ENCODE measurements around the gene CRYBG2. TPM values are rescaled to one million over a fixed set of nuclear protein-coding genes. Genes with fewer than 3 reads are reported as not detected.
"Not testable (repeated sequence)": the region's sequence is repeated elsewhere in the genome, so short reads cannot be mapped to it uniquely, and the experiment has no call there.

Gene CRYBG2
- total RNA-seq, 1 donor from 2014 or later: 9.4 TPM

GRCh38 chr1:26373789-26374188 lies 19.9 kb upstream of the CRYBG2 start:
- Mint-ChIP-seq H3K4me3 (no peak overlapping the region), H3K4me1 (no peaks in the 10 kb centered on the region), H3K36me3 (no peaks in the 10 kb centered on the region), H3K27ac (no peak overlapping the region), H3K9me3 (peaks cover 4% of the 10 kb centered on the region), H3K27me3 (ENCODE audit: low read depth) (peaks cover 10% of the 10 kb centered on the region)
- no peak for DNase-seq (ENCODE audit: low spot score in 2 of 2, unreplicated experiment in 2 of 2)
- TF ChIP-seq CTCF (IDR thresholded peaks at IDR 0.05; ENCODE audit: unreplicated experiment): no peak

GRCh38 chr1:26373281-26373680 lies 19.4 kb upstream of the CRYBG2 start:
- Mint-ChIP-seq H3K9me3 (peaks cover 4% of the 10 kb centered on the region), H3K27me3 (ENCODE audit: low read depth) (peaks cover 10% of the 10 kb centered on the region), H3K4me1 (no peaks in the 10 kb centered on the region), H3K27ac (no peak overlapping the region), H3K4me3 (no peak overlapping the region), H3K36me3 (no peaks in the 10 kb centered on the region)
- no peak for TF ChIP-seq CTCF (IDR thresholded peaks at IDR 0.05; ENCODE audit: unreplicated experiment)
- DNase-seq (ENCODE audit: low spot score in 2 of 2, unreplicated experiment in 2 of 2): no peak

- not testable (repeated sequence) for H3K27ac Mint-ChIP-seq; H3K4me3 Mint-ChIP-seq; H3K9me3 Mint-ChIP-seq; H3K4me1 Mint-ChIP-seq; H3K36me3 Mint-ChIP-seq; DNase-seq (ENCODE audit: low spot score in 2 of 2, unreplicated experiment in 2 of 2)
- H3K27me3 Mint-ChIP-seq (ENCODE audit: low read depth): peaks cover 12% of the 10 kb centered on the region
Observed at GRCh38 chr1:26372611-26373010, 18.7 kb upstream of the CRYBG2 start, which contains the start of gene ZNF683. Gene ZNF683, minus strand, starts transcription at chr1:26372750. Its CDS starts 4,179 bp downstream, at chr1:26368571.

- H3K9me3 Mint-ChIP-seq: peaks cover 4% of the 10 kb centered on the region
Observed at GRCh38 chr1:26372039-26372438, 18.1 kb upstream of the CRYBG2 start.

GRCh38 chr1:26370591-26371382 lies 16.9 kb upstream of the CRYBG2 start:
- Mint-ChIP-seq H3K9me3 (peaks cover 4% of the 10 kb centered on the region), H3K27ac (no peak overlapping the region), H3K36me3 (no peaks in the 10 kb centered on the region), H3K4me1 (no peaks in the 10 kb centered on the region), H3K27me3 (ENCODE audit: low read depth) (peaks cover 13% of the 10 kb centered on the region), H3K4me3 (no peak overlapping the region)
- no peak for DNase-seq (ENCODE audit: low spot score in 2 of 2, unreplicated experiment in 2 of 2)
- TF ChIP-seq CTCF (IDR thresholded peaks at IDR 0.05; ENCODE audit: unreplicated experiment): no peak

More at GRCh38 chr1:26372039-26372438, 18.1 kb upstream of the CRYBG2 start:
- no peak overlapping the region for H3K27ac Mint-ChIP-seq
- no peak for DNase-seq (ENCODE audit: low spot score in 2 of 2, unreplicated experiment in 2 of 2)
- no peaks in the 10 kb centered on the region for H3K36me3 Mint-ChIP-seq
- H3K27me3 Mint-ChIP-seq (ENCODE audit: low read depth): peaks cover 13% of the 10 kb centered on the region
- H3K4me3 Mint-ChIP-seq: no peak overlapping the region
- TF ChIP-seq CTCF (IDR thresholded peaks at IDR 0.05; ENCODE audit: unreplicated experiment): no peak
- H3K4me1 Mint-ChIP-seq: no peaks in the 10 kb centered on the region

GRCh38 chr1:26368486-26368885 lies 14.6 kb upstream of the CRYBG2 start:
- no peaks in the 10 kb centered on the region for H3K36me3 Mint-ChIP-seq

More at GRCh38 chr1:26368486-26368885, 14.6 kb upstream of the CRYBG2 start:
- Mint-ChIP-seq H3K4me3 (no peak overlapping the region), H3K27ac (no peak overlapping the region), H3K9me3 (peaks cover 4% of the 10 kb centered on the region), H3K27me3 (ENCODE audit: low read depth) (peaks cover 24% of the 10 kb centered on the region), H3K4me1 (no peaks in the 10 kb centered on the region)
- TF ChIP-seq CTCF (IDR thresholded peaks at IDR 0.05; ENCODE audit: unreplicated experiment): no peak
- no peak for DNase-seq (ENCODE audit: low spot score in 2 of 2, unreplicated experiment in 2 of 2)
